Activated CD8-positive, alpha-beta memory T cell treated with anti-CD3 and anti-CD28 coated beads, Interleukin-2, amount 10 ng/mL, durations not matched to agents 7 days and 5 days (primary cell): ENCODE measurements around the gene MYH7B. TPM values are rescaled to one million over a fixed set of nuclear protein-coding genes. Genes with fewer than 3 reads are reported as not detected.

ENCODE experiments used
- ATAC-seq: fragments of 150-1000 bp; cut with Tn5 transposase; one replicate; pipeline ENCODE4 v1.10.0; 2021; ENCODE audit warnings: moderate library complexity
- CTCF ChIA-PET: fragments of 350-600 bp; sonication (Branson Sonifier 250); formaldehyde crosslinking; loops from one replicate; lab custom pipeline; 2021; ENCODE audit warnings: antibody characterized with exemption; lab: Charles Lee
- DNase-seq: peaks from one replicate; pipeline ENCODE4 v3.0.0-alpha.2; 2020
- H3K27ac Mint-ChIP-seq: one replicate; pipeline ENCODE4 v1.8.0; 2021; ENCODE audit warnings: mild to moderate bottlenecking, mixed read lengths
- H3K27me3 Mint-ChIP-seq: one replicate; pipeline ENCODE4 v1.8.0; 2021; ENCODE audit warnings: mixed read lengths
- H3K36me3 Mint-ChIP-seq: one replicate; pipeline ENCODE4 v1.8.0; 2021; ENCODE audit warnings: mild to moderate bottlenecking, mixed read lengths
- H3K4me1 Mint-ChIP-seq: one replicate; pipeline ENCODE4 v1.8.0; 2021; ENCODE audit warnings: mixed read lengths
- H3K4me3 Mint-ChIP-seq: one replicate; pipeline ENCODE4 v1.8.0; 2021; ENCODE audit warnings: mild to moderate bottlenecking, moderate library complexity, mixed read lengths
- H3K9me3 Mint-ChIP-seq: one replicate; pipeline ENCODE4 v1.8.0; 2022; ENCODE audit warnings: low read depth, mixed read lengths
- total RNA-seq, 2 experiments: library from RNA; stranded (reverse); gene quantifications; one replicate each; pipeline ENCODE4 v1.2.3, GENCODE V29; 2021

Gene MYH7B
- total RNA-seq, 2 experiments from 2014 or later = 0.16 to 0.26 TPM

- no peak overlapping the region for H3K4me3 Mint-ChIP-seq
- CTCF ChIA-PET = no interaction called here
- peak overlapping the region; percentile 15 for H3K27ac Mint-ChIP-seq
- ATAC-seq (no peak), DNase-seq (no peak)
- peaks cover 34% of the 10 kb centered on the region for H3K36me3 Mint-ChIP-seq
- no peaks in the 10 kb centered on the region for H3K27me3 Mint-ChIP-seq
- H3K9me3 Mint-ChIP-seq = no peaks in the 10 kb centered on the region
- H3K4me1 Mint-ChIP-seq = peaks cover 24% of the 10 kb centered on the region
These were observed 27.9 kb upstream of the MYH7B start for GRCh38 chr20:34927736-34928135.

GRCh38 chr20:34928411-34928810 lies 27.3 kb upstream of the MYH7B start:
- ATAC-seq = no peak
- Mint-ChIP-seq H3K4me1 (peaks cover 24% of the 10 kb centered on the region), H3K27ac (no peak overlapping the region), H3K36me3 (peaks cover 38% of the 10 kb centered on the region), H3K4me3 (no peak overlapping the region), H3K9me3 (no peaks in the 10 kb centered on the region), H3K27me3 (no peaks in the 10 kb centered on the region)
- CTCF ChIA-PET = no interaction called here
- no peak for DNase-seq

GRCh38 chr20:34931771-34932170 lies 23.9 kb upstream of the MYH7B start:
- H3K4me3 Mint-ChIP-seq = no peak overlapping the region

GRCh38 chr20:34938466-34939163 lies 17.1 kb upstream of the MYH7B start:
- DNase-seq = no peak
- Mint-ChIP-seq H3K27ac (no peak overlapping the region), H3K27me3 (no peaks in the 10 kb centered on the region), H3K4me3 (no peak overlapping the region), H3K36me3 (peaks cover 30% of the 10 kb centered on the region), H3K4me1 (no peaks in the 10 kb centered on the region), H3K9me3 (no peaks in the 10 kb centered on the region)
- CTCF ChIA-PET = no interaction called here
- no peak for ATAC-seq

More at GRCh38 chr20:34931771-34932170, 23.9 kb upstream of the MYH7B start:
- CTCF ChIA-PET = interaction anchor here (1.2 kb wide), 1 partner anchor 9 kb away, joined by 3 read pairs; no protein-coding TSS in a partner anchor
- Mint-ChIP-seq H3K36me3 (peaks cover 31% of the 10 kb centered on the region), H3K4me1 (peaks cover 6% of the 10 kb centered on the region), H3K9me3 (no peaks in the 10 kb centered on the region), H3K27ac (no peak overlapping the region), H3K27me3 (no peaks in the 10 kb centered on the region)
- no peak for ATAC-seq
- no peak for DNase-seq

GRCh38 chr20:34940081-34940481 lies 15.6 kb upstream of the MYH7B start:
- Mint-ChIP-seq H3K36me3 (peaks cover 35% of the 10 kb centered on the region), H3K4me3 (no peak overlapping the region), H3K27ac (no peak overlapping the region), H3K4me1 (no peaks in the 10 kb centered on the region), H3K9me3 (no peaks in the 10 kb centered on the region), H3K27me3 (no peaks in the 10 kb centered on the region)
- no peak for DNase-seq
- CTCF ChIA-PET = interaction anchor here (1.1 to 1.5 kb wide), 2 partner anchors 11 to 64 kb away, joined by 3 to 4 read pairs; partner anchors contain the start of gene ACSS2
- ATAC-seq = no peak

- no peak for DNase-seq
- Mint-ChIP-seq H3K27ac (no peak overlapping the region), H3K4me3 (no peak overlapping the region), H3K9me3 (no peaks in the 10 kb centered on the region), H3K27me3 (no peaks in the 10 kb centered on the region), H3K4me1 (no peaks in the 10 kb centered on the region), H3K36me3 (peaks cover 42% of the 10 kb centered on the region)
- CTCF ChIA-PET = interaction anchor here (1.4 to 1.8 kb wide), 3 partner anchors 10 to 67 kb away, joined by 4 to 10 read pairs (median 5); partner anchors contain the start of genes GSS and MYH7B
- no peak for ATAC-seq
These were observed 14.4 kb upstream of the MYH7B start for GRCh38 chr20:34941226-34941625.

- H3K9me3 Mint-ChIP-seq = no peaks in the 10 kb centered on the region
- H3K36me3 Mint-ChIP-seq = peaks cover 44% of the 10 kb centered on the region
- no peaks in the 10 kb centered on the region for H3K4me1 Mint-ChIP-seq
- no peak overlapping the region for H3K4me3 Mint-ChIP-seq
- DNase-seq (no peak), ATAC-seq (no peak)
- H3K27ac Mint-ChIP-seq = no peak overlapping the region
- CTCF ChIA-PET = interaction anchor here (1.4 to 1.8 kb wide), 3 partner anchors 14 to 69 kb away, joined by 4 to 10 read pairs (median 5); partner anchors contain the start of genes GGT7, GSS and MYH7B
- H3K27me3 Mint-ChIP-seq = no peaks in the 10 kb centered on the region
These were observed 13.4 kb upstream of the MYH7B start for GRCh38 chr20:34942301-34942700.

GRCh38 chr20:34943808-34944567 lies 11.7 kb upstream of the MYH7B start:
- Mint-ChIP-seq H3K27ac (no peak overlapping the region), H3K4me1 (no peaks in the 10 kb centered on the region), H3K9me3 (no peaks in the 10 kb centered on the region), H3K4me3 (no peak overlapping the region), H3K27me3 (no peaks in the 10 kb centered on the region), H3K36me3 (peaks cover 40% of the 10 kb centered on the region)
- ATAC-seq (no peak), DNase-seq (no peak)
- CTCF ChIA-PET = interaction anchor here (1.1 to 1.2 kb wide), 2 partner anchors 57 to 70 kb away, joined by 3 read pairs; no protein-coding TSS in a partner anchor

- Mint-ChIP-seq H3K27ac (no peak overlapping the region), H3K36me3 (peaks cover 40% of the 10 kb centered on the region), H3K27me3 (no peaks in the 10 kb centered on the region), H3K4me3 (no peak overlapping the region), H3K9me3 (no peaks in the 10 kb centered on the region), H3K4me1 (no peaks in the 10 kb centered on the region)
- CTCF ChIA-PET = interaction anchor here (1.0 kb wide), 2 partner anchors 9 to 70 kb away, joined by 3 read pairs; no protein-coding TSS in a partner anchor
- no peak for DNase-seq
- ATAC-seq = no peak
These were observed 10.2 kb upstream of the MYH7B start for GRCh38 chr20:34945315-34946077.

- Mint-ChIP-seq H3K4me1 (no peaks in the 10 kb centered on the region), H3K27me3 (no peaks in the 10 kb centered on the region), H3K9me3 (no peaks in the 10 kb centered on the region), H3K4me3 (no peak overlapping the region), H3K27ac (no peak overlapping the region), H3K36me3 (peaks cover 40% of the 10 kb centered on the region)
- CTCF ChIA-PET = interaction anchor here (1.0 kb wide), 1 partner anchor 71 kb away, joined by 3 read pairs; no protein-coding TSS in a partner anchor
- no peak for ATAC-seq
- DNase-seq = no peak
These were observed 9.0 kb upstream of the MYH7B start for GRCh38 chr20:34946661-34947060.

GRCh38 chr20:34947336-34947735 lies 8.3 kb upstream of the MYH7B start:
- H3K4me3 Mint-ChIP-seq = no peak overlapping the region
- no peak overlapping the region for H3K27ac Mint-ChIP-seq
- H3K9me3 Mint-ChIP-seq = no peaks in the 10 kb centered on the region
- ATAC-seq = no peak
- DNase-seq = no peak
- no peaks in the 10 kb centered on the region for H3K4me1 Mint-ChIP-seq
- CTCF ChIA-PET = no interaction called here
- peaks cover 40% of the 10 kb centered on the region for H3K36me3 Mint-ChIP-seq
- H3K27me3 Mint-ChIP-seq = no peaks in the 10 kb centered on the region

GRCh38 chr20:34948030-34948429 lies 7.6 kb upstream of the MYH7B start:
- DNase-seq (no peak), ATAC-seq (no peak)
- Mint-ChIP-seq H3K27me3 (no peaks in the 10 kb centered on the region), H3K9me3 (no peaks in the 10 kb centered on the region), H3K4me1 (peaks cover 3% of the 10 kb centered on the region), H3K36me3 (peaks cover 35% of the 10 kb centered on the region), H3K4me3 (no peak overlapping the region), H3K27ac (no peak overlapping the region)
- CTCF ChIA-PET = interaction anchor here (1.3 to 12.4 kb wide), 2 partner anchors 65 to 74 kb away, joined by 3 to 168 read pairs; partner anchors contain the start of genes ACSS2 and GGT7

GRCh38 chr20:34949120-34949519 lies 6.5 kb upstream of the MYH7B start:
- no peaks in the 10 kb centered on the region for H3K27me3 Mint-ChIP-seq
- DNase-seq (no peak), ATAC-seq (no peak)
- H3K4me3 Mint-ChIP-seq = no peak overlapping the region
- peaks cover 33% of the 10 kb centered on the region for H3K36me3 Mint-ChIP-seq
- peaks cover 7% of the 10 kb centered on the region for H3K4me1 Mint-ChIP-seq
- H3K27ac Mint-ChIP-seq = no peak overlapping the region
- CTCF ChIA-PET = interaction anchor here (12.4 kb wide), 1 partner anchor 75 kb away, joined by 168 read pairs; the partner anchor contains the start of genes ACSS2 and GGT7
- H3K9me3 Mint-ChIP-seq = no peaks in the 10 kb centered on the region
